GM18511 (cell line): ENCODE data around the gene MAP7D1.
A peak's percentile ranks its signal among the peaks of the same experiment; 100 is the strongest.

Experiments
- ATAC-seq: cut with Tn5 transposase; IDR thresholded peaks from one replicate; pipeline ENCODE4 v1.9.1; 2021; ENCODE audit warnings: mild to moderate bottlenecking, moderate library complexity; ENCODE audit not compliant: unreplicated experiment

MAP7D1 gene

DNA sequence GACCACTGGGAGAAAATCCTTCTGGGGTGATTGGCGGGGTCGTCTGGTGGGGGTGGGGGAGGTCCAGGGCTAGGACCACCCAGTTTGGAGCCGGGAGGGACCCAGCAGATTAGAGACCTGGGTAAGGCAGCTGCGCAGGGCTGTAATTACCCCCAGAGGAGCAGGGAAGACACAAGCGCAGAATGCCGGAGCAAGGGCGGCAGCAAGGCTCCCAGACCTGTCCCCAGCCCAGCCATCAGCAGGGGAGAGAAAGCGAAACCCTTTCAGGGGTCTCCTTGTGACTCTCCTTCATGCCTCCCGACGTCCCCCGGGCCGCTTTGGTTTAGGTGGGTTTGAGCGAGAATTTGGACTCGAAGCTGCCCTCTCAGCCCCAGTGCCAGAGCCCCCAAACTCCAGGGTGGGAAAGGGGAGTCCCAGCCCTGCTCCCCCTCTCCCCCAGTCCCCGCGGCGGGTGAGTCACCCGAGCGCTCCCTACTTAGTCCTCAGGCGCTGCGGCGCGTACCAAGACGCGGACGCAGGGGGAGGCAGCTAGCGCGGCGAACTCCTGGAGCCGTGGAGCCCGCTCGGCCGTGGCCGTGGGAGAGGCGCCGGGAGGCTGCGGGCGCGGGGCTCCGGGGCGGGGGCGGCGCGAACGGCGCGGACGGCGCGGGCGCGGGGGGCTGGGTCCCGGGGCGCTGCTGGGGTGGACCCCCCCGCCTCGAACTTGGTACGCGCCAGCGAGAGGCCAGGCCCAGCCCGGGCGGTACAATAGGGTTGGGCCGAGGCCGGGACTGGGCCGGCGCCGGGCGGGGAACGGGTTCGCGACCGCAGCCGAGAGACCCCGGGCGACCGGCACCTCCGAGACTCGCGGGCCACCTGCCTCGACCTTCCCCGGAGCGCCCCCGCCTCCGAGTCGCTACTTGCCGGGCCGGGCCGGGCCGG, at the start of gene MAP7D1:
MAP7D1 (plus strand) TSS at position 753 of the 921 bp plus-strand sequence. CDS start 258 bp downstream, outside the sequence.
- peak; percentile 66 for ATAC-seq

DNA sequence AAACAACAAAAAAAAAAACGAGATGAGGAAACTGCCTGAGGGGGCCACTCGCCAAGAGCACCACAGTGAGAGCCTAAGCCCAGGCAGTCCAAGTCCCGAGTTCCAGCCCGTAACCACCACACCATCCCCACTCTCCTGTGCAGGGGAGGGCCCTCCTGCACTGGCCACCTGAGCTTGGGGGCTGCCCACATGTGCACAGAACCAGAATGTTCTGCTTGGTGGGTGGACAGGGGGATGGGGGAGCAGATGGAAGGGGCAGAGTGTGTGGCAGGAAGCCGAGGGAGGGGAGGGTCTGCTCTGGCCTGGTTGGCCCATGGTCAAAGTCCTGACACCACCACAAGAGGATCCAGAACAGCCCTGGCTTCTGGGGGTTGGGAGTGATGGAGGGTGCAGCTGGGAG, 49.7 kb upstream of the MAP7D1 start:
- ATAC-seq: no peak

DNA sequence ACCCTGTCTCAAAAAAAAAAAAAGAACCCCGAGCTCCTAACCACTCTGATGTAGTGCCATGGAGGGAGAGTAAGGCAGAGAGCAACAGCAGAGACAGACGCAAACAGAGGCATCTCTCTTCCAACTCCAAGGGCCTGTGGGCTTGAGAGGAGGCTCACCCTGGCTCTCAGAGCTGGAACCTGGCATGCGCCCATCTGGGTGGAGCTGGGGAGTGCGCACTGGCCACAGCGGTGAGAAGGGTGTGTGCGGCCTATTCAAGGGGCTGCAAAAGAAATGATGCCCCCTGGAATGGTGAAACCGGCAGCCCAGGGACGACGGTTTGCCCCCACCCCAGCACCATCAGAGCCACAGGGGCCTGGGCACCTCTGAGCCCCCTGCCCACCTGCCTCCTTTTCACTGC, 48.6 kb upstream of the MAP7D1 start:
- no peak for ATAC-seq

DNA sequence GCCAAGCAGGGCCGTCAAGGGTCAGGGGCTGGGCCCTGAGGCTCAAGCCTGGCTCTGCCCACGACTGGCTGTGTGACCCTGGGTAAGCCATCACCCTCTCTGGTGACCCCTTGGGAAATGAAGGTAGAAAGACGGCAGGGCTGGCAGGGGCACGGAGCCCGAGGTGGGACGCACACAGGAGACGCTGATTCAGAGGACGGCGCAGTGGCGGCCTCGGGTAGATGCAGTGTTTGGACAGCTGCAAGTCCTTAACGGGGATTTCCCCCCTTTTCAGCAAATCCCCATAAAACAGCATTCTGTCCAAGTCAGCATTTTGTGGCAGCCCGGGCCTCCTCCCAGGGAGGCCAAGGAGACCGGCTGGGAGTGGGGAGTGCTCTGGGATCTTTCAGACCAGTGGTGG, 47.6 kb upstream of the MAP7D1 start:
- ATAC-seq: no peak

DNA sequence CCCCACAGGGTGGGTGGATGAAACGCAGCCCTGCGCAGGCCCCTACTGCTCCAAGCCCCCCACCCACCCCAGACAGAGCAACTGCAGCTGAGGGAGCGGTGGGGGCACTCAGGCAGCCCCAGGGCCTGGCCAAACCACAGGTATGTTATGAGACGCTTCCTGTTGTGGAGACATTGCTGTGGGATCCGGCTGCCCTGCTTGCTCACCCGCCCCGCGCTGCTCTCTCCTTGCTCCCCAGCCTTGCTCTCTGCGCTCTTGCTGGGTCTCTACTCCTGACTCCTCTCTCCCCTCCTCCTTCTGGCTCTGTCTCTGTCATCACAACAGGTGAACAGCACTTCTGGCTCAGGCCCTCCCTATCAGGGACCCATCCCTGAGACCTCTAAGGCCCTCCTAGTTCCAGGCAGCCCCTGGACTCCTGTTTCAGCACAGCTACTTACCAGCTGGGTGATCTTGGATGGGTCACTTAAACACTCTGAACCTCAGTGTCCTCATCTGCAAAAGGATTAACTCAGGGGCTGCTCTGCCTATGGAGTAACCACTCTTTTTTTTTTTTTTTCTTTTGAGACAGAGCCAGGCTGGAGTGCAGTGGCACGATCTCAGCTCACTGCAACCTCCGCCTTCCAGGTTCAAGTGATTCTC, 46.8 kb upstream of the MAP7D1 start:
- no peak for ATAC-seq

DNA sequence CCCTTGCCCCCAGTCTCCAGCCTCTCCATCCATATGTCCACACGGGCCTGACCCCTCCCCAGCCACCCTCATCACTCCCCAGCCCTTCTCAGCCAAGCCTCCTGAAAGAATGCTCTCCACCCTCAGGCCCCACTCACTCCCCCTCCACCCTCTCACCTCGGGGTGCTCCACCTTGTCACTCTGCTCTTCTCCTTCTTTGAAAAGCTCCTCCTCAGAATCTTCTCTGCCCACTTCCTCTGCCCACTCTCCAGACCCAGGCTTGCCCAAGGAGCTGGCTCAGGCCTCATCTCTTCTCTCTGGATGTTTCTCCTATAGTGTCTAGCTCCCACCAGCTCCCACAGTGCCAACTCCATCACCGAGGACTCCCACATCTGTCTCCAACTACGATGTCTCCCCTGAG, 44.8 kb upstream of the MAP7D1 start:
- no peak for ATAC-seq

DNA sequence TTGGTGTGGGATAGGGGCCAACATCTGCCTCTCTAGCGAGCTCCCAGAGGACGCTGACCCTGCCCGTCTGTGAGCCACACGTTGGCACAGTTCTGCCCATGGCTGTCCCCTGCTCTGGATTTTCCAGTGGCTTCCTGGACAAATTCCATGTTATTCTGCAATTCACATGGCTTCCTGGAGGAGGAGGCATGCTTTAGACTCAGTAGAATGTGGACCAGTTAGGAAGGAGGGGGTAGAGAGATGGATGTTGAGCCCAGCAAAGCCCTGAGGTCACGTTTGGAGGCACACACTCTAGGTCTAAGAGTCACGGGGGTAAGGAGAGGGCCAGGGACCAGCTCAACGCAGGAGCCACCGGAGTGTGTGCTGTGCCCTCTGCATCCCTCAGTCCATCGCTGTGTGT, 43.1 kb upstream of the MAP7D1 start:
- ATAC-seq: no peak

DNA sequence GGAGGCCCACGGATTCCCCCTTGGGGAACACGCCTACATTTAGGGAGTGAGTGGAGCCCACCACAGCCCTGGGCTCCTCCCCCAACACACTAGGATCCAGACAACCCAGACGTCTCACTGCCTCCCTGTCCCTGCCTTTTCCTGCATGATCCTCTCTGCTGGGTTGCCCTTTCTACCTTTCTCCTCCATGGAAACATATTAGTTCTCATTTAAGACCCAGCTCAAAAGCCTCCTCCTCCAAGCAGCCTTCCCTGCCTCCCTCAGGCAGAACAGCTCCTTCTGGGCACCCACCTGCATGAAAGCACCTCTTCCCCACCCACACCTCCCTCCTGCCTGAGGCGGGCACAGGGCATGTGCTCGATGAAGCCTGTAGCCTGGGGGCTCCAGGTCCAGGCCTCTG, 41.6 kb upstream of the MAP7D1 start:
- ATAC-seq: no peak

DNA sequence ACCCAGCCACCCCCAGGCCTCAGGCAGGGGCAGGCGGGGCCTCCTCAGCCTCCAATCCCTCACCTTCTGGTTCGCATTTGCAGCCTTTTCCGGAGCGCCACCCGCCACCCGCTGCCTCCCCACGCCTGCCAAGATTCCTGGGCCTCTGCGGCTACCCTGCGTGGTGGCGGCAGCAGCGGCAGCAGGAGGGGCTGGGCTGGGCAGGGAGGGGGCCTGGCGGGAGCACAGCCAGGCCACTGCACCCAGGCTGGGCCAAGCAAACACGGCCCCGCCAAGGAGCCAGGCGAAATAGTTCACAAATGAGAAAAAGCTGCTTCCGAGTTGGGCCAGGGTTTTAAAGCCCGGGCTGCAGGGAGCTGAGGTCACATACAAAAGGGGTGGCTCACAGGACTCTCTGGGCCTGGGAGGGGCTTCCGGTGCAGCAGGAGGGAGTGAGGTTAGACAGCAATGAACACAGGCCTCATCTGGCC, 40.7 kb upstream of the MAP7D1 start:
- ATAC-seq: no peak

DNA sequence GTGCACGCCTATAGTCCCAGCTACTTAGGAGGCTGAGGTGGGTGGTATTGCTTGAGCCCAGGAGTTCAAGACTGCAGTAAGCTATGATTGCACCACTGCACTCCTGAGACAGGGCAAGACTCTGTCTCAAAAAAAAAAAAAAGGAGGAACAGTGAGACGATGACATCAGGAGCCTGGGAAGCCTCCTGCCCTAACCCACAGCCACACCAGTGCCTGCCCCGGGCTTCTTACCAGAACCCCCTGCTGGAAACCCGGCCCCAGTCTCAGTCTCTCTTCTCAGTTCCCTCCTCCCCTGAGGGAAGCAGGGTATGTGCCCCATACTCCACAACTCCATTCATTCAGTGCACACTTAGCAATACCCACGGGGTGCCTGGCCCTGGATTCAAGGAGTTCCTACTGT, 40.0 kb upstream of the MAP7D1 start:
- no peak for ATAC-seq

DNA sequence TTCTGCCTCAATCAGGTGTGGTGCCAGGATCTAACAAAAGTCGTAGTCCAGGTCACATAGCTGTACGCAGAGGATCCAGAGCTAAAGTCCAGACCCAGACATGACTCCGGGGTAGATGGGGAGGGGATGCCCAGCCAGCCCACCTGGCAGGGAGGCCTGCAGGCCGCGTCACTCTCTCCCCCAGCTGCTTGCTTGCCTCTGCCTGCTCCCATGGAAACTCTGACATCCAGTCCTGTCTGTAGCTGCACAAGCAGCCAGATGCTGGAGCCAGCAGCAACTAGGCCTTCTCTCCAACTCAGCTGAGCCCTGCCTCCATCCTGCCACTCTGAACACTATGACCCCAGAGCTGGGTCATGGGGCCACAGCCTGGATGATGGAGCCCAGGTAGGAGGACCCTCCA, 39.1 kb upstream of the MAP7D1 start:
- ATAC-seq: no peak

DNA sequence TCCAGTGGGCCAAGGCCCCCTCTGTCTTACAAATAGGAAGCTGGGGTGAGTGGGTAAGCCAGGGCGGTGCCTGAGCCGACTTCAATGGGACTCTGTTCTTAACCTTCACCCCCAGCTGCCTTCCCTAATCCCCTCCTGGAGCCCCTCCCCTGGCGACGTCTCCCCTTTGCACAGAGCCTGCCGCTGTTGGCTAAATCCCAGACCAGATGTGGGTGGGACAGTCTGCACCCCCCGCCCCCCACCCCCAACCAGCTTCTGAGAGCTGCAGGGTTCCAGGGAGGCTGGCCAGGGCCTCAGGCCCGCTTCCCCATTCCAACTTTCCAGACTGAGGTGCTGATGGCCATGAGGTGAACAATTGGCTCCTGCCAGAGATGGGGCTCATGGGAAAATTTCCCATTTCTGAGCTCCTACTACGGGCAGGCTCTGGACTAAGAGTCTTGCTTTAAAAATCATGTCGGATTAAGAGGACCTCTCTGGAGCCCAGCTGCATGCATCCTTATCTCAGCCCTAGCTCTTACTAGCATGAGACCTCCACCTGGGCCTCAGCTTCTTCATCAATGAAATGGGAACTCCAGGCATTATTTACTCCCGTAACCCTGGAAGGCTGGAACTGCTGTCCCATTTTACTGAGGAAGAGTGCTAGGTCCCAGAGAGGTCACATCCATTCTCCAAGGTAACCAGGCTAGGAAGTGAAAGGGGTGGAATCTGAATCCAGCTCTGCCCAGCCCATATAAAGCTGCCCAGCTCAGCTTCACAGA, 37.3 kb upstream of the MAP7D1 start:
- ATAC-seq: no peak

DNA sequence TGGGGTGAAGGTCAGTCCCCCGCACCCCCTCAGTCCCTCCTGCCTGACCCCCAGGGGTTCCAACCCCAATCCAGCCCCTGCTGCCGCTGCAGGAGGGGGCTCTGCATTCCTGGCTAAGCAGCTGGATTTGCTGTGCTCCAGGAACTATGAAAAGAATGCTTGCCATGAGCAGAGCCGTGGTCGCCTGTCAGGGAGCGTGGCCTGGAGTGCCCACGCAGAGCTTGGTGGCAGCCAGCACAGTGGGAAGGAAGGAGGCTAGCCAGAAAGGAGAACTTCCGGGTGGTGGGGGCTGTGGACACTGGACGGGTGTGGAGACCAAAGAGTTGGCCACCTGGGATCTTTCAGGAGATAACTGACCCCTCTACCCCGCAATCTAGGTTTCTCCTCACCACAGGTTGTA, 36.5 kb upstream of the MAP7D1 start:
- ATAC-seq: no peak

DNA sequence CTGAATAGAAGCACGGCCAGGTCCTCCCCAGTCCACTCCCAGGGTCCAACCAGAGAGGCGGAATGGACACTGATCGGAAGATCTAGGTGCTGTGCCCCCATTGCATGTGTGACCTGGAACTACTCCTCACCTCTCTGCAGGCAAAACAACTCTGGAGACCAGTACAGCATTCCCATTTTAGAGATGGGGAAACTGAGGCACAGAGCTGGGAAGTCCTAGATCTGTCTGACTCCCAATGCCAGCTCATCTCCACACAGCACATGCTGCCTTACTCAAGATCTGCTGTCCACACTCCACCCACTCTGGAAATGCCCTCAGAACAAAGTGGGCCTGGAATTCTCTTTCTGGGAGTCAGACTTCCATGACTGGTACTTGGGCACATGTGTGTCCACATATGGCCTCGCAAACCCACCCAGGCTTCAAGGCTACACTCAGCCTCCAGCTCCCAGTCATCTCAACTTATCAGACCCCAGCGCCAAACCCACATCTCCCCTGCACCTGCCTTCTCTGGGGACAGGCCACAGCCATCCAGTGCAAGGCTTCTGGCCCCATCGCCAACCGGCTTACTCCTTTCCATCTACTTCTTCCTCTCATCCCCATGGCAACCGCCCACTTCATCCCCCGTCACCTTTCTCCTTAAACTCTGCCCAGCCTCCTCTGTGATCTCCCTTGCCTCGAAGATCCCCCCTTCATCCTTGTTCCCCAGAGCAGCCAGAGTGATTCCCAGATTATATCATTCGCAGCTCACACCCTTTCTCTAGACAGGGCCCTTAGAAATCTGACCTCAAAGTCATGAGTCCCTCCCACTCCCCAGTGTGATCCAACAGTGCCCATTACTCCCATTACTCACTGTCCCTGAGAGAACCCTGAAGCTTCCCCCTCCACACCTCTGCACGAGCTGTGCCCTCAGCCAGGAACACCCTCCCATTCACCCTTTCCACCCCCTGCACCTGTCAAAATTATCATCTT, 33.6 kb upstream of the MAP7D1 start:
- no peak for ATAC-seq

DNA sequence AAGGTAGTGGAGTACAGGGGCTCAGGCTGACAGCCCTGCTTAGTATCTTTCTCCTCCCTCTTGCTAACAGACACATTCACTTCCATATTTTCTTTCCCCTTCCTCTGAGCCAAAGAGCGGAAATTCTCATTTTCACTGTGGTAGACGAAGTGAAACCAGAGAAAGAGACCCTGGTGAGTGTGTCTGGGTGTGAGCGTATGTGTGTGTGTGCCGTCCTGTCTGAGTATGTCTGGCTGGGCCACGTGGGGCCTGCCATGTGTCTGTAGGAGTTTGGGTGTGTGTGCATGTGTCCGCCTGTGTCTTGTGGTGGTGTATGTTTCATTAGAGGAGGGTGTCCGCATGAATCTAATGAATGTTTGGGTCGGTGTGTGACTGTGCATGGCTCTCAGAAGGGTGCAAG, 32.6 kb upstream of the MAP7D1 start:
- ATAC-seq: no peak

DNA sequence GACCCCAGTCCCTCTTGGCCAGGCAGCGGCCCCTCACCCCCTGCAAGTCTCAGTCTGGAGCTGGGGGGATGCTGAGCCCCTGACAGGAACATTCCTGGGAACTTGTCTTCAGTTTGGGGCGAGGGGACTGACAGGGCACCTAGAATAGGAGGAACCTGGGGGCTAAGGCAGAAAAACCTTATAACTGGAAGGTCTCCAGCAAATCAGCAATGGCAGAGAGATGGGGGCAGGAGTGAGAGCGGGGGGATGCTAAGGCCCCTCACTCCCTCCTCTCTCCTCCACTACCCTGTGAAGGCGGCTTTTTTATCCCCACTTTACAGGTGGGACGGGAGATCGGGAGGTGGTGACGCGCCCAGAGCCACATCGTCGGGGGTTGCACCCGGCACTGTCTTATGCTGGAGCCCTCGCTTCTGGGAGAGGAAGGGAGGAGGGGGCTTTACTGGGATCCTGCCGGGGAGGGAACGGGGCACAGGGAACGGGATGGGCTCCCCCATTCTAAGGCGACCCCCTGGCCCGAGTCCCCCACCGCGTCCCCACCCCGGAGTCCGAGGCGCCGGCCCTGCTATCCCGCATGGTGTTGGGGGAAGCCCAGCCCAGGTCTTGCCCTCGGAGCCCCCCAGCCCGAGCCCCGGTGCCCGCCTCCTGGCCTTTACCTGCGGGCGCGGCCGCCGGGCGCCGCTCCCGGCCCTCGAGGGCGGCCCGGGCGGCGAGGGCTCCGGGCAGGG, 31.4 kb upstream of the MAP7D1 start:
- no peak for ATAC-seq

DNA sequence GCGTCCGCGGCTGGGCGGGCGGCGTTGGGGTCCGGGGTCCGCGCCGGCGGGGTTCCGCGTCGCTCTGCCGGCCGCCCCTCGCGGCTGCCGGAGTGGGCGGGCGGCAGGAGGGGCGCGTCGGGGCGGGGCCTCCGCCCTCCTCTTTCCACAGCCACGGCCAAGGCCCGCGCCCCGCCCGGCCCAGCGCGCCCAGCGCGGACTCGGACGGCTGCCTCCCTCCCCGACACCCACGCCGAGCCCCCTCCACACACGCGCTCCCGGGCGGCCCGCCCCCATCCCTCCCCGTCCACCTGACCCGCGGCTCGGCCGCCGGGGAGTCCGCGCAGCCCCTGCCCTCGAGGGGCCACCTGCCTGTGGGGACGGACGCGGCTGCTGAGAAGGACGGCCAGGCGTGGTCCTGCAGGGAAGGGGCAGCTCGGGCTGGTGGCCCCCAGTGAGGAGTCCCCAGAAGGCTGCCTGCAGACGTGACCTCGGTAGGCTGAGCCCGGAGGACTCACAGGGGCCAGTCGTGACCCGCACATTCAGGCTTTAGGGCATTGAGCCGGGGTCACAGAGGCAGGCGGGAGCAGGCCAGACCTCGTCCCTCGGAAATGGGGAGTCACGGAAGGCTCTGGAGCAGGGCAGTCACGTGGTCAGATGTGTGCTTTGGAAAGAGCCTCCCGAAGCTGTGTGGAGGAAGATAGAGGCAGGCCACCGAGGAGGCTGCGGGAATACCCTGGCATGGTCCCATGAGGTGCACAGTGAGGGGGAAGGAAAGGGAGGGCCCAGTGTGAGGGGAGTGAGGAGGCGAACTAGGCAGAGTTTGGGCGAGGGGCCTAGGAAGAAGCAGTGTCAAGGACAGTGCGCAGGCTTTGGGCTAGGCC, 30.6 kb upstream of the MAP7D1 start, which contains the start of gene COL8A2:
COL8A2 (minus strand) TSS at position 94 of the 863 bp plus-strand sequence. CDS start 24,980 bp downstream, outside the sequence.
- ATAC-seq: no peak

DNA sequence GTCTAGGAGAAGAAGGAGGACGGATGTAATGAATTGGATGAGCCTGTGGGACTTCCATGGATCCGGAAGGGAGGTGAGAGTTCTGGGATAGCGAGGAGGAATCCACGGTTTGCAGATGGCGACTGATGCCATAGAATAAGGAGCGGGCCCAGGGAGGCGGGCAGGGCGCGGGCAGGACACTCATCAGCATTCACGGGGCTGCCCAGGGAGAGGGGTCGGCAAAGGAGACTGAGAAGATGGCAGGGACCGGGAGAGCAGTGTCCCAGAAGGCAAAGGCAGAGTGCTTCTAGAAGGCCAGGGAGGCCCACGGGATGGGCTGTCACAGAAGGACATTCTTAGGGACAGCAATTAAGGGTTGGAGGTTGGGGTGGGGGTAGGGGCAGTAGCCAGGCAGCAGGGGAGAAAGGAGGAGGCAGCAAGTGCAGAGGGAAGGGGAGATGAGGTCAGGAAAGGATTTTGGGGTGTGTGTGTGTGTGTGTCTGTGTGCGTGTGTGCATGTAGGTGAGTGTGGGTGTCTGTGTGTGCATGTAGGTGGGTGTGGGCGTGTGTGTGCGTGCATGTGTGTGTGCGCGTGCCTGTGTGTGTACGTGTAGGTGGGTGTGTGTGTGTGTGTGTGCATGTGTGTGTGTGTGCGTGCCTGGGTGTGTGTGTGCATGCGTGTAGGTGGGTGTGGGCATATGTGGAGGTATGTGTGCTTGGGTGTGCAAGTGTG, 29.8 kb upstream of the MAP7D1 start:
- no peak for ATAC-seq
